GM08714 (cell line): Measurements from ENCODE around the gene CACNA1B.
"Not testable (repeated sequence)": the region's sequence is repeated elsewhere in the genome, so short reads cannot be mapped to it uniquely, and the experiment has no call there.

Experiments
- H3K4me3 ChIP-seq: fragments of 200-500 bp; sonication (Bioruptor generic); 2 replicates; pipeline ENCODE4 v1.5.1; 2014; ENCODE audit warnings: mild to moderate bottlenecking, low read length, inconsistent platforms
- ZNF274 ChIP-seq: IDR thresholded peaks from 2 replicates; pipeline ENCODE4 v1.6.1; 2012; ENCODE audit warnings: mild to moderate bottlenecking, low read depth, low read length

The CACNA1B gene

GRCh38 chr9:138119202-138120027 lies 241.8 kb downstream of the CACNA1B start:
- no peak overlapping the region for H3K4me3 ChIP-seq
- no peak for TF ChIP-seq ZNF274

GRCh38 chr9:138120072-138120471 lies 242.5 kb downstream of the CACNA1B start:
- H3K4me3 ChIP-seq, result no peak overlapping the region
- TF ChIP-seq ZNF274, result no peak

- no peak for TF ChIP-seq ZNF274
Observed at GRCh38 chr9:138120511-138121437, 243.2 kb downstream of the CACNA1B start.

GRCh38 chr9:138121438-138122050 lies 244.0 kb downstream of the CACNA1B start:
- TF ChIP-seq ZNF274, result no peak
- no peak overlapping the region for H3K4me3 ChIP-seq

More at GRCh38 chr9:138120511-138121437, 243.2 kb downstream of the CACNA1B start:
- no peak overlapping the region for H3K4me3 ChIP-seq

GRCh38 chr9:138122201-138122600 lies 244.6 kb downstream of the CACNA1B start:
- no peak for TF ChIP-seq ZNF274
- no peak overlapping the region for H3K4me3 ChIP-seq

- H3K4me3 ChIP-seq, result no peak overlapping the region
- TF ChIP-seq ZNF274, result no peak
Observed at GRCh38 chr9:138122676-138123075, 245.1 kb downstream of the CACNA1B start.

- no peak overlapping the region for H3K4me3 ChIP-seq
- TF ChIP-seq ZNF274, result no peak
Observed at GRCh38 chr9:138123086-138123485, 245.5 kb downstream of the CACNA1B start.

GRCh38 chr9:138126090-138126857 lies 248.7 kb downstream of the CACNA1B start:
- not testable (repeated sequence) for H3K4me3 ChIP-seq

- not testable (repeated sequence) for H3K4me3 ChIP-seq
Observed at GRCh38 chr9:138126858-138127584, 249.4 kb downstream of the CACNA1B start.

- H3K4me3 ChIP-seq, result not testable (repeated sequence)
Observed at GRCh38 chr9:138128027-138128426, 250.4 kb downstream of the CACNA1B start.

GRCh38 chr9:138129318-138129717 lies 251.7 kb downstream of the CACNA1B start:
- not testable (repeated sequence) for H3K4me3 ChIP-seq

GRCh38 chr9:138132946-138133705 lies 255.5 kb downstream of the CACNA1B start:
- not testable (repeated sequence) for H3K4me3 ChIP-seq

- not testable (repeated sequence) for H3K4me3 ChIP-seq
Observed at GRCh38 chr9:138134581-138134980, 257.0 kb downstream of the CACNA1B start.

- not testable (repeated sequence) for H3K4me3 ChIP-seq
Observed at GRCh38 chr9:138139096-138139495, 261.5 kb downstream of the CACNA1B start.

- not testable (repeated sequence) for H3K4me3 ChIP-seq
Observed at GRCh38 chr9:138140980-138141379, 263.4 kb downstream of the CACNA1B start.

GRCh38 chr9:138142528-138143244 lies 265.1 kb downstream of the CACNA1B start:
- not testable (repeated sequence) for H3K4me3 ChIP-seq

- not testable (repeated sequence) for H3K4me3 ChIP-seq
Observed at GRCh38 chr9:138143491-138143890, 265.9 kb downstream of the CACNA1B start.

GRCh38 chr9:138147556-138147955 lies 270.0 kb downstream of the CACNA1B start:
- not testable (repeated sequence) for H3K4me3 ChIP-seq
